MCF 10A (cell line): ENCODE results near the gene GTSF1L. TPM values are rescaled to one million over a fixed set of nuclear protein-coding genes. Genes with fewer than 3 reads are reported as not detected.

ENCODE experiments used
- BruUV-seq: library from RNA; stranded (reverse); fragments of 400-500 nt; replicated peaks from 2 replicates; lab custom pipeline; 2021; lab: Mats Ljungman, UMichigan
- CTCF ChIA-PET: fragments of 300-600 bp; sonication (Branson Sonifier 250); formaldehyde crosslinking; extraction: SDS; loops from one replicate; lab custom pipeline; 2021; ENCODE audit warnings: antibody characterized with exemption, inconsistent platforms; lab: Yijun Ruan, JAX
- POLR2A ChIA-PET: fragments of 300-600, 350-650 bp; sonication (Branson Sonifier 250); formaldehyde crosslinking; extraction: SDS; loops from one replicate; lab custom pipeline; 2020; ENCODE audit warnings: antibody characterized with exemption, inconsistent platforms; lab: Yijun Ruan, JAX
- DNase-seq: peaks from one replicate; pipeline ENCODE4 v3.0.0-alpha.2; 2018; ENCODE audit not compliant: unreplicated experiment
- H3K27ac Mint-ChIP-seq: one replicate; pipeline ENCODE4 v1.8.0; 2022; ENCODE audit warnings: mild to moderate bottlenecking, low read depth, mixed read lengths; ENCODE audit not compliant: unreplicated experiment
- H3K27me3 Mint-ChIP-seq: one replicate; pipeline ENCODE4 v1.8.0; 2022; ENCODE audit warnings: mixed read lengths; ENCODE audit not compliant: insufficient read depth, unreplicated experiment
- H3K36me3 Mint-ChIP-seq: one replicate; pipeline ENCODE4 v1.8.0; 2022; ENCODE audit warnings: mild to moderate bottlenecking, moderate library complexity, mixed read lengths; ENCODE audit not compliant: insufficient read depth, unreplicated experiment
- H3K4me1 Mint-ChIP-seq: one replicate; pipeline ENCODE4 v1.8.0; 2022; ENCODE audit warnings: mixed read lengths; ENCODE audit not compliant: insufficient read depth, unreplicated experiment
- H3K4me3 Mint-ChIP-seq: one replicate; pipeline ENCODE4 v1.8.0; 2022; ENCODE audit warnings: mild to moderate bottlenecking, moderate library complexity, mixed read lengths; ENCODE audit not compliant: unreplicated experiment
- H3K9me3 Mint-ChIP-seq: one replicate; pipeline ENCODE4 v1.8.0; 2022; ENCODE audit warnings: mixed read lengths; ENCODE audit not compliant: unreplicated experiment
- CTCF ChIP-seq: fragments of 200-600 bp; IDR thresholded peaks from one replicate; pipeline ENCODE4 v1.8.0; 2022; ENCODE audit warnings: antibody characterized with exemption, mild to moderate bottlenecking; ENCODE audit not compliant: unreplicated experiment
- intact Hi-C: fragments of 100-400 bp; cut with micrococcal nuclease; formaldehyde crosslinking; loops from 2 replicates; pipeline ENCODE4 v1.14.1; 2022
- total RNA-seq: library from RNA; stranded (reverse); gene quantifications from 2 replicates; pipeline ENCODE4 v1.2.3, GENCODE V29; 2022

Gene GTSF1L
- total RNA-seq, 1 experiment from 2014 or later = not detected

DNA sequence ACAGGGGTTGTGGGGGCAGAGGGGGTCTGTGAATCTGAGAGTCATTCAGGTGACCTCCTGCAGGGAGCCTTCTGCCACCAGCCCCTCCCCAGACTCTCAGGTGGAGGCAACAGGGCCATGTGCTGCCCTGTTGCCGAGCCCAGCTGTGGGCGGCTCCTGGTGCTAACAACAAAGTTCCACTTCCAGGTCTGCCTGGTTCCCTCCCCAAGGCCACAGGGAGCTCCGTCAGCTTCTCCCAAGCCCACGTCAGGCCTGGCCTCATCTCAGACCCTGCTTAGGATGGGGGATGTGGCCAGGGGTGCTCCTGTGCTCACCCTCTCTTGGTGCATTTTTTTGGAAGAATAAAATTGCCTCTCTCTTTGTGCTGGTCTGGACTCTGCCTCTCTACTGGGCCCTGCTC, 10.7 kb downstream of the GTSF1L start:
- Mint-ChIP-seq H3K36me3 (no peaks in the 10 kb centered on the region), H3K4me3 (no peak overlapping the region), H3K4me1 (no peaks in the 10 kb centered on the region), H3K27me3 (no peaks in the 10 kb centered on the region), H3K9me3 (no peaks in the 10 kb centered on the region), H3K27ac (peak overlapping the region; percentile 35)
- intact Hi-C loops = no loop called here
- TF ChIP-seq CTCF = no peak
- ChIA-PET POLR2A (no interaction called here), CTCF (interaction anchor here (0.7 to 0.8 kb wide), 2 partner anchors 131 to 302 kb away, joined by 3 to 4 read pairs; no protein-coding TSS in a partner anchor)
- DNase-seq = no peak
- no TSS peak for BruUV-seq

GRCh38 chr20:43715511-43715910, 11.3 kb downstream of the GTSF1L start:
- intact Hi-C loops = no loop called here
- POLR2A ChIA-PET = interaction anchor here (0.6 kb wide), 1 partner anchor 10 kb away, joined by 3 read pairs; no protein-coding TSS in a partner anchor

DNA sequence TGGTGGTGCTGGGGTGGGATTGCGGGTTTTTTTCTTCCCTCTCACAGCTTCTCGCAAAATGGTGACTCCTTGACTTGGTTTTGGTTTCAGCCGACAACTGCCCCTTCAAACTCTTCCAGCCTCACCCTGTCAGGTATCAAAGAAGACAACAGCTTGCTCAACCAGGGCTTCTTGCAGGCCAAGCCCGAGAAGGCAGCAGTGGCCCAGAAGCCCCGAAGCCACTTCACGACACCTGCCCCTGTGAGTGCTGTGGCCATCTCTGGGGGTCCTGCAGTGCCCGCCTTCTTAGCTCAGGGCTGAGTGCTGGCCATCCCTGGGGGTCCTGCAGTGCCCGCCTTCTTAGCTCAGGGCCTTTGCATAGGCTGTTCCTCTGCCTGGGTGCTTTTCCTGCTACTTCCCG, 11.8 kb downstream of the GTSF1L start:
- no peaks in the 10 kb centered on the region for H3K9me3 Mint-ChIP-seq
- H3K36me3 Mint-ChIP-seq = no peaks in the 10 kb centered on the region
- CTCF ChIA-PET = interaction anchor here (0.9 kb wide), 1 partner anchor 125 kb away, joined by 3 read pairs; no protein-coding TSS in a partner anchor

More at GRCh38 chr20:43715511-43715910, 11.3 kb downstream of the GTSF1L start:
- Mint-ChIP-seq H3K36me3 (no peaks in the 10 kb centered on the region), H3K4me1 (no peaks in the 10 kb centered on the region), H3K4me3 (no peak overlapping the region), H3K9me3 (no peaks in the 10 kb centered on the region), H3K27ac (no peak overlapping the region), H3K27me3 (no peaks in the 10 kb centered on the region)
- CTCF ChIA-PET = interaction anchor here (0.8 kb wide), 1 partner anchor 131 kb away, joined by 3 read pairs; no protein-coding TSS in a partner anchor
- no TSS peak for BruUV-seq
- no peak for TF ChIP-seq CTCF
- no peak for DNase-seq

More for the DNA sequence above, 11.8 kb downstream of the GTSF1L start:
- intact Hi-C loops = no loop called here
- no peak for DNase-seq
- H3K27me3 Mint-ChIP-seq = no peaks in the 10 kb centered on the region
- H3K4me3 Mint-ChIP-seq = no peak overlapping the region
- no peak overlapping the region for H3K27ac Mint-ChIP-seq
- BruUV-seq = no TSS peak
- no peak for TF ChIP-seq CTCF
- POLR2A ChIA-PET = interaction anchor here (0.6 kb wide), 1 partner anchor 10 kb away, joined by 3 read pairs; no protein-coding TSS in a partner anchor
- no peaks in the 10 kb centered on the region for H3K4me1 Mint-ChIP-seq
